ENCODE data around the gene D2HGDH. TPM values are rescaled to one million over a fixed set of nuclear protein-coding genes. Genes with fewer than 3 reads are reported as not detected.

Gene D2HGDH
- total and polyA plus RNA-seq, 2 experiments from 2014 or later: 3.7 to 17.3 TPM

- no peak for TF ChIP-seq CTCF (conservative IDR thresholded peaks at IDR 0.05; ENCODE audit: low read depth in 2 of 2)
These were observed 36.5 kb downstream of the D2HGDH start (continued) for GRCh38 chr2:241770936-241771285.

DNA sequence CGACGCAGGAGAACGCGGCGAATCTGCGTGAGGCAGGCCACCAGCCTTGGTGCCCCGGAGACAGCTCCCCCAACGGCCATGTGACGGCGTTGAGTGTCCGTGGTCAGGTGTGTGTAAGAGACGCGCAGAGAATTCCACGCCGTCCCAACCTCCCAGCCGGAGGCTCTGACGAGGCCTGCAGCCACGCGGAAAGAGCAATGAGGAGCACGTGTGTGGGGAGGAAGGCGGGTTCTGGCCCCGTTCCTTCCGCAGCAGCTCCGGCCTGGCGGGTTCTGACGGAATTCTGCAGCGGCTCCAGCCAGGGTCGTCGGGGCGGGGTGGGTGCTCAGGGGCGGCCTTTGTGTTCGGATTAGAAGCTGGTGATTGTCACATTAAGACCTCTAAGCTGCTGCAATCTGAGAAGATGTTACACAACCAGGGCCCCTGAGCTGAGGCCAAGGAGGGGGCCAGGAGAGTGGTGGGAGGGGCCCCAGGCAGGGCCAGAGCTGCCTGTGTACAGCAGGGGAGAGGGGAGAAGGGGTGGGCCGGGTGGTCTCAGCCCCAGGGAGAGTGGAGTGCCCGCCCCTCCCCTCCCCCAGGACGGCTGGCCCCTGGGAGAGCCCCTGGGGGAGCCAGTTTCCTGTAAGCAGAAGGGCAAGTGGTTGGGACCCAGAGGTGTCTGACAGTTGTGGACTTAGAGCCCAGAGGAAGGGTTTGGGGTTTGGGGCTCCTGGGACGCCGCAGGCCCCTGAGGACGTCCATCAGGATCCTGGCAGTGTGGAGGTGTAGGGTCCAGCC, 37.0 kb downstream of the D2HGDH start:
- DNase-seq (ENCODE audit: low spot score) (no peak), ATAC-seq (peak; percentile 22)
- Histone ChIP-seq H3K4me2 (no peak overlapping the region), H2AFZ (no peak overlapping the region), H3K27me3 (ENCODE audit: insufficient read depth) (no peaks in the 10 kb centered on the region), H3K9me2 (ENCODE audit: insufficient read depth) (no peaks in the 10 kb centered on the region), H4K20me1 (replicated peaks; ENCODE audit: insufficient read depth) (no peaks in the 10 kb centered on the region), H3F3A (replicated peaks; ENCODE audit: low read depth) (no peaks in the 10 kb centered on the region), H3K4me3 (no peak overlapping the region), H3K27ac (ENCODE audit: low read depth) (no peak overlapping the region), H3K79me2 (replicated peaks; ENCODE audit: insufficient read depth) (no peaks in the 10 kb centered on the region), H3K4me1 (ENCODE audit: insufficient read depth) (no peaks in the 10 kb centered on the region), H3K36me3 (ENCODE audit: insufficient read depth) (no peaks in the 10 kb centered on the region)
- H3K27ac Mint-ChIP-seq: peak overlapping the region; percentile 78
- no peak overlapping the region for H3K4me3 Mint-ChIP-seq
- peaks cover 11% of the 10 kb centered on the region for H3K4me1 Mint-ChIP-seq
- H3K36me3 Mint-ChIP-seq (ENCODE audit: low read depth): no peaks in the 10 kb centered on the region
- H3K9me3 Mint-ChIP-seq: no peaks in the 10 kb centered on the region; the same call in 2 of the 3 replicates
- peaks cover 6% of the 10 kb centered on the region for H3K27me3 Mint-ChIP-seq (ENCODE audit: insufficient read depth, low read depth, poor library complexity)
- TF ChIP-seq, protein P1, sequence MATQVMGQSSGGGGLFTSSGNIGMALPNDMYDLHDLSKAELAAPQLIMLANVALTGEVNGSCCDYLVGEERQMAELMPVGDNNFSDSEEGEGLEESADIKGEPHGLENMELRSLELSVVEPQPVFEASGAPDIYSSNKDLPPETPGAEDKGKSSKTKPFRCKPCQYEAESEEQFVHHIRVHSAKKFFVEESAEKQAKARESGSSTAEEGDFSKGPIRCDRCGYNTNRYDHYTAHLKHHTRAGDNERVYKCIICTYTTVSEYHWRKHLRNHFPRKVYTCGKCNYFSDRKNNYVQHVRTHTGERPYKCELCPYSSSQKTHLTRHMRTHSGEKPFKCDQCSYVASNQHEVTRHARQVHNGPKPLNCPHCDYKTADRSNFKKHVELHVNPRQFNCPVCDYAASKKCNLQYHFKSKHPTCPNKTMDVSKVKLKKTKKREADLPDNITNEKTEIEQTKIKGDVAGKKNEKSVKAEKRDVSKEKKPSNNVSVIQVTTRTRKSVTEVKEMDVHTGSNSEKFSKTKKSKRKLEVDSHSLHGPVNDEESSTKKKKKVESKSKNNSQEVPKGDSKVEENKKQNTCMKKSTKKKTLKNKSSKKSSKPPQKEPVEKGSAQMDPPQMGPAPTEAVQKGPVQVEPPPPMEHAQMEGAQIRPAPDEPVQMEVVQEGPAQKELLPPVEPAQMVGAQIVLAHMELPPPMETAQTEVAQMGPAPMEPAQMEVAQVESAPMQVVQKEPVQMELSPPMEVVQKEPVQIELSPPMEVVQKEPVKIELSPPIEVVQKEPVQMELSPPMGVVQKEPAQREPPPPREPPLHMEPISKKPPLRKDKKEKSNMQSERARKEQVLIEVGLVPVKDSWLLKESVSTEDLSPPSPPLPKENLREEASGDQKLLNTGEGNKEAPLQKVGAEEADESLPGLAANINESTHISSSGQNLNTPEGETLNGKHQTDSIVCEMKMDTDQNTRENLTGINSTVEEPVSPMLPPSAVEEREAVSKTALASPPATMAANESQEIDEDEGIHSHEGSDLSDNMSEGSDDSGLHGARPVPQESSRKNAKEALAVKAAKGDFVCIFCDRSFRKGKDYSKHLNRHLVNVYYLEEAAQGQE (IDR thresholded peaks at IDR 0.05; ENCODE audit: unreplicated experiment): no peak
- no peak for TF ChIP-seq STAT1 (IDR thresholded peaks at IDR 0.05; ENCODE audit: unreplicated experiment)
- TF ChIP-seq ZNF462 (CRISPR knock-in tag; IDR thresholded peaks at IDR 0.05): no peak
- TF ChIP-seq JUNB (IDR thresholded peaks at IDR 0.05; ENCODE audit: unreplicated experiment): no peak
- no peak for TF ChIP-seq EZH2phosphoT487 (IDR thresholded peaks at IDR 0.05; ENCODE audit: unreplicated experiment)
- TF ChIP-seq ZNF331 (CRISPR knock-in tag; IDR thresholded peaks at IDR 0.05; ENCODE audit: low read depth): no peak
- no peak for TF ChIP-seq ETS1 (IDR thresholded peaks at IDR 0.05)
- no peak for TF ChIP-seq NANOG (IDR thresholded peaks at IDR 0.05; ENCODE audit: borderline replicate concordance)
- no peak for TF ChIP-seq CTCF (conservative IDR thresholded peaks at IDR 0.05; ENCODE audit: low read depth in 2 of 2)
